Common myeloid progenitor, CD34-positive (primary cell): ENCODE measurements around the gene RPS28.
A peak's percentile ranks its signal among the peaks of the same experiment; 100 is the strongest.
"Not testable (repeated sequence)": the region's sequence is repeated elsewhere in the genome, so short reads cannot be mapped to it uniquely, and the experiment has no call there.

Source experiments
- CTCF ChIA-PET: fragments of 350-600 bp; sonication (Branson Sonifier 250); formaldehyde crosslinking; loops from one replicate; lab custom pipeline; 2021; ENCODE audit warnings: antibody characterized with exemption; lab: Charles Lee
- POLR2A ChIA-PET: fragments of 350-600 bp; sonication (Branson Sonifier 250); formaldehyde crosslinking; loops from one replicate; lab custom pipeline; 2021; ENCODE audit warnings: antibody characterized with exemption; lab: Charles Lee
- DNase-seq, 3 donors: peaks; one replicate each; pipeline versions ENCODE4 v3.0.0 to v3.0.0-alpha.2; 2013
- H3K27ac ChIP-seq, 2 experiments: 1 replicate in 1 of 2; 2 replicates in 1 of 2; pipeline ENCODE4 v1.7.0; 2013; ENCODE audit warnings: inconsistent platforms in 2 of 2, low read length in 2 of 2, mild to moderate bottlenecking in 2 of 2, low read depth in 1 of 2, moderate library complexity in 1 of 2; ENCODE audit not compliant: severe bottlenecking in 2 of 2, insufficient read depth in 1 of 2, poor library complexity in 1 of 2
- H3K27me3 ChIP-seq, 5 experiments: replicated peaks in 2 of 5; 1 replicate in 3 of 5; 2 replicates in 2 of 5; pipeline versions ENCODE4 v1.6.1 to v1.7.0; 2013; ENCODE audit warnings: low read length in 4 of 5, mild to moderate bottlenecking in 2 of 5, moderate library complexity in 2 of 5, inconsistent platforms in 1 of 5; ENCODE audit not compliant: insufficient read depth in 5 of 5, control insufficient read depth in 4 of 5
- H3K36me3 ChIP-seq, 4 experiments: 1 replicate in 2 of 4; 2 replicates in 2 of 4; pipeline versions ENCODE4 v1.6.1 to v1.7.0; 2013; ENCODE audit warnings: low read length in 3 of 4, control low read depth in 1 of 4, mild to moderate bottlenecking in 1 of 4; ENCODE audit not compliant: control insufficient read depth in 4 of 4, insufficient read depth in 4 of 4
- H3K4me1 ChIP-seq, 4 experiments: 1 replicate in 3 of 4; 2 replicates in 1 of 4; pipeline versions ENCODE4 v1.6.1 to v1.7.1; 2013; ENCODE audit warnings: low read length in 3 of 4, mild to moderate bottlenecking in 3 of 4, control low read depth in 1 of 4, inconsistent platforms in 1 of 4, moderate library complexity in 1 of 4; ENCODE audit not compliant: control insufficient read depth in 4 of 4, insufficient read depth in 4 of 4; ENCODE audit errors: control extremely low read depth in 1 of 4
- H3K4me3 ChIP-seq, 7 experiments: 1 replicate in 4 of 7; 2 replicates in 3 of 7; pipeline versions ENCODE4 v1.5.1 to v1.7.0; 2013; ENCODE audit warnings: mild to moderate bottlenecking in 7 of 7, low read length in 6 of 7, moderate library complexity in 6 of 7, inconsistent platforms in 2 of 7, low read depth in 2 of 7, control low read depth in 1 of 7; ENCODE audit not compliant: insufficient read depth in 4 of 7, control insufficient read depth in 1 of 7; ENCODE audit errors: extremely low read depth in 1 of 7
- H3K9me3 ChIP-seq, 5 experiments: 1 replicate in 4 of 5; 2 replicates in 1 of 5; pipeline versions ENCODE4 v1.6.1 to v1.7.1; 2013; ENCODE audit warnings: low read length in 4 of 5, mild to moderate bottlenecking in 2 of 5, inconsistent platforms in 1 of 5, low read depth in 1 of 5, moderate library complexity in 1 of 5; ENCODE audit not compliant: control insufficient read depth in 4 of 5, insufficient read depth in 2 of 5; ENCODE audit errors: control extremely low read depth in 1 of 5
- WGBS: methylation state at CpG from one replicate; pipeline ENCODE4 v1.1.5; 2013; ENCODE audit not compliant: insufficient coverage; 5-methylcytosine and 5-hydroxymethylcytosine counted together

RPS28 gene

DNA sequence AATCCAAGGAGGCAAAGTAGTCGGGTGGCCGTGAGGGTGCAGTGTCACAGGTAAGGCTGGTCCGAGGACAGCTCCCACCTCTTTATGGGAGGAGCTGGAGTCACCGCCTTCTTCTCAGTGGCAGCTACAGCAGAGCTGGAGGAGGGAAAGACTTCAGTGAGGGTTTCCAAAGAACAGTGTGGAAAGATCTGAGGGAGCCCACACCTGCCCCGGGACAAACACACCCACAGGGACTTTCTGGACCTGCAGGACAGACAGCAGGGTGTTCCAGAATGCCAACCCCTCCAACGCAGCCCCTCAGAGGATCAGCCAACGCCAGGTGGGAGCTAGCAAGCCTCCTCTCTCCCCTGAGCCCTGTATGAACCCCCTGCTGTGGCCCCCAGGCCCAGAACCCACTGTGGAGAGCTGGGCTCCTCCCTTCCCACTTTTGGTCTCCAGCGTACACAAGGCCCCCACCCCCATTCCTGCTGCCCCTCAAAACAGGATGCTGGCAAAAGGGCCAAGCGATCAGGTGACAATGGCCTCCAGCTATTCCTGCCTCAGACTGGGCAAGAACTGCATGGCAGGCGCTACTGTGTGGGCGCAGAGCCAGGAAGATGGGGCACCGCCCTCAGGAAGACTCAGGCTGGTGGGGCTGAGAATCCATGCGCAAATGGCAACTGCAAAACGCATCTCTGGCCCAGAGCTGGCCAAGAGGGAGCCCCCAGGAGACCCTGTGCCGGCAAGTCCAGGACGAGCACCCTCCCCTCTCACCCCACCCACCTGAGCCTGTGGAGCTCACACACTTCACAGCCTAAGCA is 9.6 kb upstream of the RPS28 start:
- H3K4me1 ChIP-seq: peaks cover 5 to 22% (median 19%) of the 10 kb centered on the region in 4 experiments

GRCh38 chr19:8314981-8315640 is 6.2 kb upstream of the RPS28 start:
- 93% methylated on average over 6 of the region's 11 CpGs for WGBS
- POLR2A ChIA-PET, H3K9me3 ChIP-seq, H3K27me3 ChIP-seq, CTCF ChIA-PET, H3K27ac ChIP-seq, DNase-seq, H3K4me3 ChIP-seq: not testable (repeated sequence)
- H3K36me3 ChIP-seq: peaks cover 3 to 48% (median 26%) of the 10 kb centered on the region in 4 experiments
- peaks cover 0 to 14% (median 8%) of the 10 kb centered on the region in 4 experiments for H3K4me1 ChIP-seq

More for the DNA sequence above, 9.6 kb upstream of the RPS28 start:
- CTCF ChIA-PET: interaction anchor here (0.8 to 1.1 kb wide), 3 partner anchors 9 to 23 kb away, joined by 3 to 4 read pairs (median 3); no protein-coding TSS in a partner anchor
- POLR2A ChIA-PET: no interaction called here
- 91% methylated on average over 11 of the region's 16 CpGs for WGBS
- peaks cover 0 to 8% (median 0%) of the 10 kb centered on the region in 5 experiments for H3K27me3 ChIP-seq
- H3K27ac ChIP-seq: no peak overlapping the region
- peaks cover 3 to 54% (median 32%) of the 10 kb centered on the region in 4 experiments for H3K36me3 ChIP-seq
- no peak overlapping the region for H3K4me3 ChIP-seq
- DNase-seq: no peak
- H3K9me3 ChIP-seq: no peaks in the 10 kb centered on the region

- CTCF ChIA-PET: interaction anchor here (0.6 to 0.8 kb wide), 2 partner anchors 10 to 1882 kb away, joined by 3 read pairs; no protein-coding TSS in a partner anchor
- POLR2A ChIA-PET: no interaction called here
- DNase-seq: no peak
- Histone ChIP-seq H3K27ac (no peak overlapping the region), H3K4me1 (peaks cover 3 to 22% (median 15%) of the 10 kb centered on the region in 4 experiments), H3K9me3 (no peaks in the 10 kb centered on the region), H3K4me3 (no peak overlapping the region), H3K27me3 (no peaks in the 10 kb centered on the region), H3K36me3 (peaks cover 3 to 36% (median 20%) of the 10 kb centered on the region in 4 experiments)
- 94% methylated on average over 13 of the region's 14 CpGs for WGBS
Observed at GRCh38 chr19:8316351-8317125, 4.8 kb upstream of the RPS28 start.

DNA sequence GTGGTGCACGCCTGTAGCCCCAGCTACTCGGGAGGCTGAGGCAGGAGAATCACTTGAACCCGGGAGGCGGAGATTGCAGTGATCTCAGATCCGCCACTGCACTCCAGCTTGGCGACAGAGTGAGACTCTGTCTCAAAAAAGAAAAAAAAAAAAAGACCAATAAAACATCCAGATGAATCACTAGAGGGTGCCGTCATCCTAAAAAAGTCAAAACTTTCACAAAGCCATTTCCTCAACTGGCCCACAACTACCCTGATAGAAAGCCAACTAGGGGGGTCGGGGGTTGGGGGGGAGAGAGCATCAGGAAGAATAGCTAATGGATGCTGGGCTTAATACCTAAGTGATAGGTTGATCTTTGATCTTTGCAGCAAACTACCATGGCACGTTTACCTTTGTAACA is 2.5 kb upstream of the RPS28 start:
- 100% methylated on average over 1 of the region's 9 CpGs for WGBS
- H3K4me3 ChIP-seq, POLR2A ChIA-PET, H3K27me3 ChIP-seq, H3K27ac ChIP-seq, H3K9me3 ChIP-seq: not testable (repeated sequence)
- Histone ChIP-seq H3K4me1 (peaks cover 5 to 38% (median 33%) of the 10 kb centered on the region in 4 experiments), H3K36me3 (peaks cover 0 to 33% (median 20%) of the 10 kb centered on the region in 4 experiments)
- DNase-seq: peak in 2 of 3 donors; percentile 53 to 57
- CTCF ChIA-PET: interaction anchor here (0.9 kb wide), 1 partner anchor 9 kb away, joined by 5 read pairs; no protein-coding TSS in a partner anchor

GRCh38 chr19:8319807-8320520 is 1.3 kb upstream of the RPS28 start:
- CTCF ChIA-PET: interaction anchor here (0.7 to 1.6 kb wide), 3 partner anchors 9 to 11 kb away, joined by 3 to 4 read pairs (median 3); no protein-coding TSS in a partner anchor
- peaks cover 0 to 29% (median 17%) of the 10 kb centered on the region in 4 experiments for H3K36me3 ChIP-seq
- 96% methylated on average over 10 of the region's 19 CpGs for WGBS
- no peaks in the 10 kb centered on the region for H3K9me3 ChIP-seq
- no peak for DNase-seq
- peaks cover 5 to 44% (median 37%) of the 10 kb centered on the region in 4 experiments for H3K4me1 ChIP-seq
- POLR2A ChIA-PET: interaction anchor here (1.6 kb wide), 1 partner anchor 14 kb away, joined by 4 read pairs; no protein-coding TSS in a partner anchor
- peak overlapping the region; percentile 87 to 100 (median 93) for H3K4me3 ChIP-seq
- peak overlapping the region in 1 of 2 experiments; percentile 97 for H3K27ac ChIP-seq
- H3K27me3 ChIP-seq: no peaks in the 10 kb centered on the region

- no peaks in the 10 kb centered on the region for H3K9me3 ChIP-seq
- H3K27ac ChIP-seq: peak overlapping the region; percentile 94 to 97
- peak overlapping the region; percentile 87 to 100 (median 93) for H3K4me3 ChIP-seq
- H3K27me3 ChIP-seq: no peaks in the 10 kb centered on the region
- CTCF ChIA-PET: interaction anchor here (0.7 to 1.6 kb wide), 3 partner anchors 9 to 12 kb away, joined by 3 to 4 read pairs (median 3); no protein-coding TSS in a partner anchor
- H3K4me1 ChIP-seq: peaks cover 5 to 44% (median 37%) of the 10 kb centered on the region in 4 experiments
- POLR2A ChIA-PET: interaction anchor here (1.6 kb wide), 1 partner anchor 13 kb away, joined by 4 read pairs; no protein-coding TSS in a partner anchor
- peaks cover 0 to 22% (median 14%) of the 10 kb centered on the region in 4 experiments for H3K36me3 ChIP-seq
- 13% methylated on average over 16 of the region's 16 CpGs for WGBS
- DNase-seq: no peak
Observed at GRCh38 chr19:8320564-8321066, 681 bp upstream of the RPS28 start.
